ENCODE data around the gene NATD1. TPM values are rescaled to one million over a fixed set of nuclear protein-coding genes. Genes with fewer than 3 reads are reported as not detected.
"Not testable (repeated sequence)": the region's sequence is repeated elsewhere in the genome, so short reads cannot be mapped to it uniquely, and the experiment has no call there.

NATD1 gene
- total and polyA plus RNA-seq, 9 of the 15 experiments (the other 6 are each of a cell fraction or from before 2014, with no cell fraction given) = 0.24 to 5.4 (median 1.6) TPM

DNA sequence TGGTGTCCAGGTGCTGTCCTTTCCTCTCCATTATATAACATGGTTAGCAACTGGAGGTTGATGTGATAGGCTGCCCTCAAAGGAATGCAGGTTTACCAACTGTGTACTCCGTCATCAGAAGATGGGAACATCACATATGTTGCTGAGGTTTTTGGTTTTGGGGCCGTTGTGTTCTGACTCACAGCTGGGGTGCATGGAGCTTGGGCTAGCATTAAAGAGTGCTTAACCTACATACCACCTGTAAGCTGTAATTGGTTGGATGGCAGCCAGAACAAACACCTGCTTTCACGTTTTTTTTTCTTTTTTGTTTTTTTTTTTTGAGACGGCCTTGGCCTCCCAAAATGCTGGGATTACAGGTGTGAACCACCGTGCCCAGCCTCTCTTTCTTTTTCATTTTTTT is 60.2 kb downstream of the NATD1 start:
- no peaks in the 10 kb centered on the region for H3K27me3 ChIP-seq (ENCODE audit: control insufficient read depth in 2 of 2, insufficient read depth in 2 of 2, low read length in 2 of 2)
- ChIA-PET POLR2A (no interaction called here), CTCF (ENCODE audit: low intra/inter-chr PET ratio) (no interaction called here)
- H3K79me2 ChIP-seq (ENCODE audit: control insufficient read depth, insufficient read depth, low read length) = peaks cover 7% of the 10 kb centered on the region; the same call in 1 of the 3 replicates
- in situ Hi-C loops (cut with MboI) (no loop called here), intact Hi-C loops (cut with micrococcal nuclease) (no loop called here)
- ATAC-seq (no peak), FAIRE-seq (no peak), DNase-seq (ENCODE audit: extremely low read depth in 1 of 4, low spot score in 3 of 4) (no peak)
- H3K9me3 ChIP-seq (replicated peaks; ENCODE audit: control insufficient read depth, insufficient read depth, low read depth, low read length) = no peaks in the 10 kb centered on the region
- no peak overlapping the region for H2AFZ ChIP-seq (ENCODE audit: low read depth, low read length)
- no peak overlapping the region for H3K4me3 ChIP-seq
- H3K9ac ChIP-seq (ENCODE audit: insufficient read depth in 1 of 2, low read depth in 2 of 2, low read length in 2 of 2) = no peak overlapping the region; a peak in 1 of 4 replicates
- peaks cover 14% of the 10 kb centered on the region; the same call in 1 of the 3 replicates for H3K36me3 ChIP-seq (ENCODE audit: control insufficient read depth, insufficient read depth, low read length)
- no peak overlapping the region for H3K27ac ChIP-seq (ENCODE audit: extremely low read depth, low read depth, low read length)
- TF ChIP-seq ARID1B (IDR thresholded peaks at IDR 0.05) (no peak), KHSRP (IDR thresholded peaks at IDR 0.05) (no peak), KLF13 (tag; IDR thresholded peaks at IDR 0.05; ENCODE audit: borderline replicate concordance, low read depth) (no peak), TARDBP (IDR thresholded peaks at IDR 0.05) (no peak), ESRRB (CRISPR knock-in tag; IDR thresholded peaks at IDR 0.05; ENCODE audit: borderline replicate concordance) (no peak), HDAC8 (tag; IDR thresholded peaks at IDR 0.05) (no peak)
- no peaks in the 10 kb centered on the region; the same call in 1 of the 2 replicates for H4K20me1 ChIP-seq (replicated peaks; ENCODE audit: control insufficient read depth, insufficient read depth, low read length)
- H3K4me1 ChIP-seq (replicated peaks in 1 of 2; ENCODE audit: control insufficient read depth in 2 of 2, insufficient read depth in 2 of 2, low read length in 2 of 2) = no peaks in the 10 kb centered on the region
- H3K9me1 ChIP-seq (ENCODE audit: control insufficient read depth, insufficient read depth, low read length) = peaks cover 4% of the 10 kb centered on the region
- 77% methylated on average over 4 of the region's 5 CpGs for WGBS (ENCODE audit: insufficient coverage, low coverage, missing lambda C conversion rate)
- H3K4me2 ChIP-seq (ENCODE audit: insufficient read depth, low read length) = no peak overlapping the region
- no TSS peak for BruUV-seq (replicated peaks)

- in situ Hi-C loops (cut with MboI); H3K4me1 ChIP-seq (replicated peaks in 1 of 2; ENCODE audit: control insufficient read depth in 2 of 2, insufficient read depth in 2 of 2, low read length in 2 of 2); H3K9me3 ChIP-seq (replicated peaks; ENCODE audit: control insufficient read depth, insufficient read depth, low read depth, low read length); FAIRE-seq; H3K9ac ChIP-seq (ENCODE audit: insufficient read depth in 1 of 2, low read depth in 2 of 2, low read length in 2 of 2); H3K4me3 ChIP-seq; intact Hi-C loops (cut with micrococcal nuclease); H3K27ac ChIP-seq (ENCODE audit: extremely low read depth, low read depth, low read length); H3K27me3 ChIP-seq (ENCODE audit: control insufficient read depth in 2 of 2, insufficient read depth in 2 of 2, low read length in 2 of 2); H3K36me3 ChIP-seq (ENCODE audit: control insufficient read depth, insufficient read depth, low read length); H3K79me2 ChIP-seq (ENCODE audit: control insufficient read depth, insufficient read depth, low read length); ATAC-seq; H4K20me1 ChIP-seq (replicated peaks; ENCODE audit: control insufficient read depth, insufficient read depth, low read length); CTCF ChIA-PET (ENCODE audit: low intra/inter-chr PET ratio); DNase-seq (ENCODE audit: extremely low read depth in 1 of 4, low spot score in 3 of 4); BruUV-seq (replicated peaks); H3K4me2 ChIP-seq (ENCODE audit: insufficient read depth, low read length); H2AFZ ChIP-seq (ENCODE audit: low read depth, low read length); H3K9me1 ChIP-seq (ENCODE audit: control insufficient read depth, insufficient read depth, low read length): not testable (repeated sequence)
- POLR2A ChIA-PET = interaction anchor here (0.6 kb wide), 1 partner anchor 25 kb away, joined by 3 read pairs; no protein-coding TSS in a partner anchor
- WGBS (ENCODE audit: insufficient coverage, low coverage, missing lambda C conversion rate) = 72% methylated on average over 4 of the region's 7 CpGs
Measured at GRCh38 chr17:21192414-21192813, 60.8 kb downstream of the NATD1 start.

All from K562 (cell line).